HepG2 (cell line): ENCODE measurements around the gene LDLRAD4. TPM values are rescaled to one million over a fixed set of nuclear protein-coding genes. Genes with fewer than 3 reads are reported as not detected.

Source experiments
- ATAC-seq: fragments of 200-7000 bp; cut with Tn5 transposase; 3 replicates; pipeline ENCODE4 v1.9.1; 2020; ENCODE audit warnings: mild to moderate bottlenecking, moderate library complexity
- BruUV-seq: library from RNA; stranded (reverse); fragments of 400-500 nt; replicated peaks from 2 replicates; lab custom pipeline; 2021; lab: Mats Ljungman, UMichigan
- CTCF ChIA-PET: fragments of 300-600 bp; formaldehyde crosslinking; extraction: SDS; loops from one replicate; lab custom pipeline; 2021; ENCODE audit warnings: low total read pairs, inconsistent platforms, low intra/inter-chr PET ratio; lab: Yijun Ruan, JAX
- POLR2A ChIA-PET: fragments of 350-600 bp; sonication (Branson Sonifier 250); formaldehyde crosslinking; loops from one replicate; lab custom pipeline; 2020; ENCODE audit warnings: antibody characterized with exemption, inconsistent platforms; lab: Yijun Ruan, JAX
- DNase-seq: peaks from one replicate; pipeline ENCODE4 v3.0.0-alpha.2; 2015; ENCODE audit warnings: low spot score
- FAIRE-seq: peaks from 3 replicates; lab custom pipeline; 2011; peaks lifted over from hg19 to GRCh38; lab: Jason Lieb, UNC
- H2AFZ ChIP-seq: one replicate; pipeline ENCODE4 v1.6.1; 2011; ENCODE audit warnings: low read length, inconsistent platforms
- H3K27ac ChIP-seq: fragments of 300-600 bp; 3 replicates; pipeline ENCODE4 v1.8.0; 2011; ENCODE audit warnings: mixed run types, mild to moderate bottlenecking, mixed read lengths, low read length, inconsistent platforms; ENCODE audit not compliant: insufficient read depth; ENCODE audit errors: extremely low read length
- H3K27me3 ChIP-seq, 2 experiments: fragments of 200-600 bp in 1 of 2; 2 replicates in 1 of 2; 3 replicates in 1 of 2; pipeline versions ENCODE4 v1.6.0 to v1.8.0; 2011; ENCODE audit warnings: low read length in 2 of 2, mild to moderate bottlenecking in 2 of 2, moderate library complexity in 2 of 2, inconsistent platforms in 1 of 2; ENCODE audit not compliant: insufficient read depth in 2 of 2, control insufficient read depth in 1 of 2
- H3K36me3 ChIP-seq, 2 experiments: fragments of 200-600 bp in 1 of 2; replicated peaks in 1 of 2; 2 replicates in 1 of 2; 3 replicates in 1 of 2; pipeline versions ENCODE4 v1.5.1 to v1.8.0; 2011; ENCODE audit warnings: low read length in 2 of 2, inconsistent platforms in 1 of 2; ENCODE audit not compliant: insufficient read depth in 2 of 2, control insufficient read depth in 1 of 2
- H3K4me1 ChIP-seq: 2 replicates; pipeline ENCODE4 v1.5.1; 2012; ENCODE audit warnings: low read length, inconsistent platforms; ENCODE audit not compliant: insufficient read depth
- H3K4me2 ChIP-seq: 2 replicates; pipeline ENCODE4 v1.6.0; 2011; ENCODE audit warnings: low read depth, low read length, inconsistent platforms
- H3K4me3 ChIP-seq, 3 experiments: fragments of 200-600 bp in 1 of 3; sonication (generic), shearing (Covaris generic) in 1 of 3; replicated peaks in 1 of 3; 2 replicates each; pipeline ENCODE4 v1.5.1; 2011 to 2016; ENCODE audit warnings: low read length in 3 of 3, inconsistent platforms in 2 of 3, low read depth in 2 of 3, mild to moderate bottlenecking in 2 of 3, control low read depth in 1 of 3, mixed read lengths in 1 of 3; ENCODE audit not compliant: insufficient read depth in 1 of 3
- H3K79me2 ChIP-seq: one replicate; pipeline ENCODE4 v1.6.1; 2011; ENCODE audit warnings: low read length, inconsistent platforms; ENCODE audit not compliant: insufficient read depth
- H3K9ac ChIP-seq: 2 replicates; pipeline ENCODE4 v1.6.0; 2011; ENCODE audit warnings: mild to moderate bottlenecking, low read depth, low read length, inconsistent platforms; ENCODE audit not compliant: insufficient read depth
- H3K9me3 ChIP-seq: 2 replicates; pipeline ENCODE4 v1.5.1; 2012; ENCODE audit warnings: mild to moderate bottlenecking, low read length
- H4K20me1 ChIP-seq: 2 replicates; pipeline ENCODE4 v1.6.0; 2011; ENCODE audit warnings: inconsistent platforms, mild to moderate bottlenecking, low read length, moderate library complexity; ENCODE audit not compliant: insufficient read depth
- ARID5B ChIP-seq: IDR thresholded peaks from 2 replicates; pipeline ENCODE4 v1.4.0; 2020; ENCODE audit warnings: mild to moderate bottlenecking, missing genetic modification reagents
- ZNF10 ChIP-seq: sonication (generic); formaldehyde crosslinking; IDR thresholded peaks from 2 replicates; pipeline ENCODE4 v1.4.0; 2020; ENCODE audit warnings: mild to moderate bottlenecking, low read depth, missing genetic modification reagents, borderline replicate concordance
- ZNF256 ChIP-seq: sonication (generic); formaldehyde crosslinking; conservative IDR thresholded peaks from 2 replicates; pipeline ENCODE4 v1.4.0; 2020; ENCODE audit warnings: missing genetic modification reagents
- WGBS: methylation state at CpG from one replicate; pipeline ENCODE4 v1.1.6; 2017; ENCODE audit warnings: low lambda C conversion rate; 5-methylcytosine and 5-hydroxymethylcytosine counted together
- in situ Hi-C: cut with HindIII; loops from 2 replicates; pipeline ENCODE4 v1.10.0; 2017; ENCODE audit warnings: low pct_unique_long_range_greater_than_20kb; ENCODE audit not compliant: extremely low pct_ligation_motif_present
- intact Hi-C: fragments of 100-400 bp; cut with micrococcal nuclease; formaldehyde crosslinking; loops from one replicate; pipeline ENCODE4 v1.10.0; 2022; ENCODE audit not compliant: unreplicated experiment
- polyA plus RNA-seq, 8 experiments: library from polyadenylated mRNA; depleted of rRNA in 3 of 8; stranded (reverse) in 7 of 8; unstranded in 1 of 8; fragments of >200 nt; fragmentation: Illumina TruSeq in 4 of 8; extraction: Trizol in 4 of 8; gene quantifications; 2 replicates each; pipeline versions ENCODE4 v1.2.1 to v1.2.3, GENCODE V29; 2011 to 2016; ENCODE audit warnings: low read depth in 4 of 8, missing spikeins in 1 of 8, mixed read lengths in 1 of 8; ENCODE audit not compliant: insufficient read depth in 1 of 8
- total RNA-seq, 5 experiments: library from RNA; depleted of rRNA; stranded (reverse); fragments of >200 nt; fragmentation: Illumina TruSeq; extraction: Trizol; gene quantifications; 2 replicates each; pipeline ENCODE4 v1.2.3, GENCODE V29; 2016; ENCODE audit warnings: low read depth in 1 of 5

LDLRAD4 gene
- total and polyA plus RNA-seq, 2 of the 13 experiments (the other 11 are each of a cell fraction or from before 2014, with no cell fraction given) = 13.6 to 20.9 TPM

- TF ChIP-seq ARID5B (CRISPR knock-in tag) (peak; percentile 30; the same call in 1 of the 2 replicates), ZNF256 (CRISPR knock-in tag) (no peak)
Measured at GRCh38 chr18:13629841-13630715, 411.5 kb downstream of the LDLRAD4 start (continued).

- no peak for FAIRE-seq
- no peaks in the 10 kb centered on the region for H3K27me3 ChIP-seq
Measured at GRCh38 chr18:13630716-13631268, 412.2 kb downstream of the LDLRAD4 start.

More at GRCh38 chr18:13630716-13631268, 412.2 kb downstream of the LDLRAD4 start:
- POLR2A ChIA-PET = no interaction called here
- no peak for DNase-seq
- H3K79me2 ChIP-seq = no peaks in the 10 kb centered on the region
- CTCF ChIA-PET = interaction anchor here (0.8 to 1.5 kb wide), 3 partner anchors 73 to 518 kb away, joined by 6 to 9 read pairs (median 6); no protein-coding TSS in a partner anchor
- H3K4me2 ChIP-seq = no peak overlapping the region
- no peak overlapping the region for H3K4me3 ChIP-seq
- H2AFZ ChIP-seq = no peak overlapping the region
- in situ Hi-C loops = loop anchor here (25.0 kb wide), 2 partner anchors 418 to 618 kb away; partner anchors contain the start of gene LDLRAD4
- no peaks in the 10 kb centered on the region for H3K9me3 ChIP-seq
- ATAC-seq = no peak
- H3K9ac ChIP-seq = no peak overlapping the region
- no peak overlapping the region for H3K27ac ChIP-seq
- 96% methylated on average over 7 of the region's 7 CpGs for WGBS
- peaks cover 5% of the 10 kb centered on the region for H3K4me1 ChIP-seq
- no peak for TF ChIP-seq ZNF10 (CRISPR knock-in tag)
- TF ChIP-seq, all 625 proteins: peak for 0
- Histone ChIP-seq H4K20me1 (no peaks in the 10 kb centered on the region), H3K36me3 (no peaks in the 10 kb centered on the region)
- no TSS peak for BruUV-seq
- intact Hi-C loops = loop anchor here (1.0 to 5.0 kb wide), 5 partner anchors 73 to 638 kb away; partner anchors contain the start of genes CEP192 and LDLRAD4
